HFF-Myc (cell line): ENCODE data around the gene SHCBP1L.

Experiments used
- DNase-seq: peaks from one replicate; pipeline ENCODE4 v3.0.0-alpha.2; 2011; ENCODE audit warnings: low read depth; ENCODE audit errors: extremely low read depth
- H3K4me3 ChIP-seq: replicated peaks from 2 replicates; pipeline ENCODE4 v1.5.1; 2011; ENCODE audit warnings: low read depth, mild to moderate bottlenecking, control low read depth, low read length
- CTCF ChIP-seq: IDR thresholded peaks from 2 replicates; pipeline ENCODE4 v1.5.1; 2012; ENCODE audit warnings: mild to moderate bottlenecking, low read depth, low read length, control low read depth; ENCODE audit errors: missing control alignments

SHCBP1L gene

GRCh38 chr1:182851825-182852224 is 101.1 kb downstream of the SHCBP1L start:
- no peak for TF ChIP-seq CTCF
- no peak for DNase-seq
- no peak overlapping the region for H3K4me3 ChIP-seq

DNA sequence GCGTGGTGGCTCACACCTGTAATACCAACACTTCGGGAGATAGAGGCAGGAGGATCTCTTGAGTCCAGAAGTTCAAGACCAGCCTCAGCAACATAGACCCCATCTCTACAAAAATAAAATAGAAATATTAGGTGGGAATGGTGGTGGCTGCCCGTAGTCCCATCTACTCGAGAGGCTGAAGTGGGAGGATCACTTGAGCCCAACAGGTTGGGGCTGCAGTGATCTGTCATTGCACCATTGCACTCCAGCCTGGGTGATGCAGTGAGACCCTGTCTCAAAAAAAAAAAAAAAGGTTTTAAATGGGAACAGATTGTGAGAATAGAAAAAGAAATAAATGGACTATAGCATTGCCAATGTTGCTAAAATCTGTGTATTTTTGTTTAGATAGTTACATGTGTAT is 102.6 kb downstream of the SHCBP1L start:
- DNase-seq = no peak
- H3K4me3 ChIP-seq = no peak overlapping the region
- TF ChIP-seq CTCF = no peak
